Bronchial epithelial cell (primary cell): ENCODE measurements around the gene KDM4D. TPM values are rescaled to one million over a fixed set of nuclear protein-coding genes. Genes with fewer than 3 reads are reported as not detected.

Experiments
- DNase-seq: peaks from one replicate; pipeline ENCODE4 v3.0.0-alpha.2; 2010; ENCODE audit warnings: low read depth
- FAIRE-seq: peaks from 2 replicates; lab custom pipeline; 2011; peaks lifted over from hg19 to GRCh38; lab: Jason Lieb, UNC
- H3K27me3 ChIP-seq: 2 replicates; pipeline ENCODE4 v1.5.1; 2011; ENCODE audit warnings: low read length; ENCODE audit not compliant: control insufficient read depth, insufficient read depth
- H3K36me3 ChIP-seq: 2 replicates; pipeline ENCODE4 v1.5.1; 2011; ENCODE audit warnings: low read length; ENCODE audit not compliant: control insufficient read depth, insufficient read depth
- H3K4me3 ChIP-seq: 2 replicates; pipeline ENCODE4 v1.5.1; 2011; ENCODE audit warnings: mild to moderate bottlenecking, low read depth, low read length, control low read depth
- CTCF ChIP-seq: IDR thresholded peaks from 2 replicates; pipeline ENCODE4 v1.5.1; 2011; ENCODE audit warnings: mild to moderate bottlenecking, moderate library complexity, low read length, control low read depth, inconsistent platforms; ENCODE audit not compliant: insufficient read depth, severe bottlenecking
- total RNA-seq: library from RNA; depleted of rRNA; stranded (reverse); fragments of >200 nt; gene quantifications from 2 replicates; pipeline ENCODE4 v1.2.1, GENCODE V29; 2014

The KDM4D gene
- total RNA-seq, 1 donor from 2014 or later = 0.53 TPM

- no peak overlapping the region for H3K4me3 ChIP-seq
- H3K36me3 ChIP-seq = no peaks in the 10 kb centered on the region
- no peak for TF ChIP-seq CTCF
- FAIRE-seq (no peak), DNase-seq (no peak)
- H3K27me3 ChIP-seq = peaks cover 2% of the 10 kb centered on the region
Observed at GRCh38 chr11:95044010-95044409, 70.5 kb downstream of the KDM4D start.

GRCh38 chr11:95045812-95046211 is 72.3 kb downstream of the KDM4D start:
- Histone ChIP-seq H3K36me3 (no peaks in the 10 kb centered on the region), H3K27me3 (peaks cover 2% of the 10 kb centered on the region), H3K4me3 (no peak overlapping the region)
- no peak for FAIRE-seq
- DNase-seq = no peak
- TF ChIP-seq CTCF = no peak

Other genes starting within 250 kb of the KDM4D start
- gene AMOTL1, start 205.4 kb upstream of the KDM4D start, total RNA-seq = 62.1 and 64.8 TPM in 2 replicates
- 30.0 and 34.3 TPM in 2 replicates for gene CWC15, start 153 bp upstream of the KDM4D start, total RNA-seq
- gene KDM4E, start 51.5 kb downstream of the KDM4D start, total RNA-seq = not detected in 2 replicates
- gene KDM4F, start 75.7 kb downstream of the KDM4D start, total RNA-seq = not detected in 2 replicates
- 13.4 and 17.5 TPM in 2 replicates for gene SRSF8, start 93.2 kb downstream of the KDM4D start, total RNA-seq
- gene ENDOD1, start 116.1 kb downstream of the KDM4D start, total RNA-seq = 41.1 and 44.8 TPM in 2 replicates